Stimulated activated CD8-positive, alpha-beta memory T cell treated with anti-CD3 and anti-CD28 coated beads, Interleukin-15, amount 100 ng/mL, for 24 hours (primary cell): Measurements from ENCODE around the gene CSNK1D.

Experiments
- DNase-seq: peaks from one replicate; pipeline ENCODE4 v3.0.0-alpha.2; 2020; ENCODE audit warnings: low read depth

CSNK1D gene

DNA sequence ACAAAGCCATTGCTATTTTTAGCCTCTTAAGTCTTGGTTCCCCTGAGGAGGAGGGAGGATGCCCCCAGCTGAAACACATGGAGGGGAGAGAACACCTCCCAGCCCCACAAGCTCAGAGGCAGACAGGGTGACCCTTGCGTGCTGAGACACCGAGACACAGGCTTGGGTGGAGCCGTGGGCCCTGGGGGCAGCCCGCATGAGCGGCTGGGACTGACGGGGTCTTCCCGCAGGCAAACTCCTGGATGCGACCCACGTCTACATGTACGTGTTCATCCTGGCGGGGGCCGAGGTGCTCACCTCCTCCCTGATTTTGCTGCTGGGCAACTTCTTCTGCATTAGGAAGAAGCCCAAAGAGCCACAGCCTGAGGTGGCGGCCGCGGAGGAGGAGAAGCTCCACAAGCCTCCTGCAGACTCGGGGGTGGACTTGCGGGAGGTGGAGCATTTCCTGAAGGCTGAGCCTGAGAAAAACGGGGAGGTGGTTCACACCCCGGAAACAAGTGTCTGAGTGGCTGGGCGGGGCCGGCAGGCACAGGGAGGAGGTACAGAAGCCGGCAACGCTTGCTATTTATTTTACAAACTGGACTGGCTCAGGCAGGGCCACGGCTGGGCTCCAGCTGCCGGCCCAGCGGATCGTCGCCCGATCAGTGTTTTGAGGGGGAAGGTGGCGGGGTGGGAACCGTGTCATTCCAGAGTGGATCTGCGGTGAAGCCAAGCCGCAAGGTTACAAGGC lies 34.9 kb downstream of the CSNK1D start:
- no peak for DNase-seq

DNA sequence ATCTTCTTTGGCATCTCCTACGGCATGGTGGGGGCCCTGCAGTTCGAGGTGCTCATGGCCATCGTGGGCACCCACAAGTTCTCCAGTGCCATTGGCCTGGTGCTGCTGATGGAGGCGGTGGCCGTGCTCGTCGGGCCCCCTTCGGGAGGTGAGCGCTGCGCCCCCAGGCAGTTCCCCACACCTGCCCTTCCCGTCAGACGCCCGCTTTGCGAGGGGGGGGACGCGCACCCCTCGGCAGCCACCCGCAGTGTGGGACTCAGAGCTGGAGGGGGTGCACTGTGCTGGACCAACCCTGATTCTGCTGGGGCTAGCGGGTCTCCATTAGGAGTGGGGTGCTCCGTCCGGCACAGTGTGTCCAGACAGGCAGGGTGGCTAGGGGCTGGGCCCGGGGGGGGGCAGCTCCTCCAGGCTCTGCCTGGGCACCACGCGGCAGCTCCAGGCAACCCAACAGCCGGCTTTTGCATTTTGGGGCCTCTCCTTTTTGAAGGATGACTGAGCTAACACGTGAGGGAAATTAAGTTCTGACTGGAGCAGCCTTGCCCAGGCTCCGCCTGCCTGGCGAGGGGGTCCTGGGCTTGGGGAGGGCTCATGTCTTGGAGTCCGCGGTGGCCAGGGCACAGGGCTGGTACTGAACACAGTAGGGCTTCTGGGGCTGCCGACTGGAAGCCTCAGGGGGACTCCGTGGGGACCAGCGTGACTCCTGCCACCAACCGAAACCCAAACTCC lies 35.6 kb downstream of the CSNK1D start:
- DNase-seq = no peak

DNA sequence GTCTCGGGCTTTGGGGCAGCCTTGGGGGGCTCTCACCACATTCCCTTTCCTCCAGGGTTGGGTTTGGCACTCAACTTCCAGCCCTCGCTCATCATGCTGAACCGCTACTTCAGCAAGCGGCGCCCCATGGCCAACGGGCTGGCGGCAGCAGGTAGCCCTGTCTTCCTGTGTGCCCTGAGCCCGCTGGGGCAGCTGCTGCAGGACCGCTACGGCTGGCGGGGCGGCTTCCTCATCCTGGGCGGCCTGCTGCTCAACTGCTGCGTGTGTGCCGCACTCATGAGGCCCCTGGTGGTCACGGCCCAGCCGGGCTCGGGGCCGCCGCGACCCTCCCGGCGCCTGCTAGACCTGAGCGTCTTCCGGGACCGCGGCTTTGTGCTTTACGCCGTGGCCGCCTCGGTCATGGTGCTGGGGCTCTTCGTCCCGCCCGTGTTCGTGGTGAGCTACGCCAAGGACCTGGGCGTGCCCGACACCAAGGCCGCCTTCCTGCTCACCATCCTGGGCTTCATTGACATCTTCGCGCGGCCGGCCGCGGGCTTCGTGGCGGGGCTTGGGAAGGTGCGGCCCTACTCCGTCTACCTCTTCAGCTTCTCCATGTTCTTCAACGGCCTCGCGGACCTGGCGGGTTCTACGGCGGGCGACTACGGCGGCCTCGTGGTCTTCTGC lies 36.3 kb downstream of the CSNK1D start:
- DNase-seq = no peak

DNA sequence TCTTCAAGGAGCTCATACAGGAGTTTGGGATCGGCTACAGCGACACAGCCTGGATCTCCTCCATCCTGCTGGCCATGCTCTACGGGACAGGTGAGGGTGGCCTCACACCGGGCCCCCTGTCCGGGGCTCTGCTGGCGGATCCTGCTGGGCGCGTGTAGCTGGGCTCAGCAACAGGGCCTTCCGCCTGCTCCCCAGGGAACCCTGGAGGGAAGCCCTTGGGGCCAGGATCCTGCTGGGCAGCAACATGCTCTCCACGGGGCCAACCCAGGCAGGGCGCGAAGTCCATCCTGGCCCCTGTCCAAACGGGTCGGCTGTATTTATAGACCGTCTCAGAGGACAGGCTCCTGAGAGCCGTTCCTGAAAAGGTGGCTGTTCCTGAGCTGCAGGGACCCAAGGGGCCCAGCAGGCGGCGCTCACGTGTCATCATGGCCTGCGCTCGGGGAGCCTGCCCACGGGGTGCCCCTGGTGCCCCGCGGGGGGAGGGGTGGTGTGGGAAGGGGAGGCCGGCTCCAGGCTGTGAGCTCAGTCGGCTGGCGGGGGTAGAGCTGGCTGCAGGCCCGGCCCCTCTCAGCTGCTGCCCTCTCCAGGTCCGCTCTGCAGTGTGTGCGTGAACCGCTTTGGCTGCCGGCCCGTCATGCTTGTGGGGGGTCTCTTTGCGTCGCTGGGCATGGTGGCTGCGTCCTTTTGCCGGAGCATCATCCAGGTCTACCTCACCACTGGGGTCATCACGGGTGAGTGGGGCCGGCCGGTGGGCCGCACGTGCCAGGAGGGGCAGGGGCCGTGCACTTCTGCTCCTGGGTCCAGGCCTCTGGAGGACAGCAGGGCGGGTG lies 37.1 kb downstream of the CSNK1D start:
- no peak for DNase-seq

DNA sequence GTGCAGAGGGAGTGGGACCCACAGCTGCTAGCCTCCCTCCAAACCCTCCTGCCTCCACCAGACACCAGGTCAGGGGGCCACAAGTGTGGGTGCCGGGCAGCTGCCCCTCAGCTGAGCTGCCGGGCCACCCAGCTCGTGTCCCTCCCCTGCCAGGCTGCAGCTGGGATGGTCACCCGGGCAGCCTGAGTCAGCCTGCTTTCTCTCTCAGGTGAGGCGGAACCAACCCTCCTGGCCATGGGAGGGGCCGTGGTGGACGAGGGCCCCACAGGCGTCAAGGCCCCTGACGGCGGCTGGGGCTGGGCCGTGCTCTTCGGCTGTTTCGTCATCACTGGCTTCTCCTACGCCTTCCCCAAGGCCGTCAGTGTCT lies 37.7 kb downstream of the CSNK1D start:
- no peak for DNase-seq

DNA sequence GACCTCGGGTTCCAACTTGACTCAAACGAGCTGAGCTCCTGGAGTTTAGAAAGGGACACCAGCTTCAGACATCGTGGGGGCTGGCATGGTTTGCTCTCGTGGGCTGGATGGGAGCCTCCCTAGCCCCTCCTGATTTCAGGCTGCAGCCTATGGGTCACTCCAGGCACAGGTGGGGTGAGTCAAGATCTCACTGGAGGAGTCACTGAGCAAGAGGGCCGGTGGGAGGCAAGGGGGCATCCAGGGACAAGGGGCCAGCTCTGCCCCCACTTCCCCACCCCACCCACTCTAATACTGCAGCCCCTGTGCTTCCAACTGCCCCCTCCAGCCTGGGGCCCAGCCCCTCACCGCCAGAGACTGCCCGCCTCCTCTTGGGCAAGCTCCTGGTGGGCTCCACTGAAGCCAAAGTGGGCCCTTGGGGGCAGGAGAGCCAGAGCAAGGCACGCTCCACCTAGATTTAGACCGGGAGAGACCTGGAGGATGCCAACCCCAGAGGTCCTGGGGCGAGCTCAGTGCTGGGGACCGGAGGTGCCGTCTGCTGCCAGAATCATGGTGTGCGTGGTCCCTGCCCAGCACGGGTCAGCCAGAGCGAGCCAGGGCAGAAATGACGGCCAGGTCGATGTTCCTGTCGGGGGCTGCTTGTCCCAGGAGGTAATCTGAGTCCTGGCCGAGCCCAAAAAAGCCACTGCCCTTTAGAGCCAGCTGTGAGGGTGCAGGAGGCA lies 38.3 kb downstream of the CSNK1D start:
- DNase-seq = no peak

DNA sequence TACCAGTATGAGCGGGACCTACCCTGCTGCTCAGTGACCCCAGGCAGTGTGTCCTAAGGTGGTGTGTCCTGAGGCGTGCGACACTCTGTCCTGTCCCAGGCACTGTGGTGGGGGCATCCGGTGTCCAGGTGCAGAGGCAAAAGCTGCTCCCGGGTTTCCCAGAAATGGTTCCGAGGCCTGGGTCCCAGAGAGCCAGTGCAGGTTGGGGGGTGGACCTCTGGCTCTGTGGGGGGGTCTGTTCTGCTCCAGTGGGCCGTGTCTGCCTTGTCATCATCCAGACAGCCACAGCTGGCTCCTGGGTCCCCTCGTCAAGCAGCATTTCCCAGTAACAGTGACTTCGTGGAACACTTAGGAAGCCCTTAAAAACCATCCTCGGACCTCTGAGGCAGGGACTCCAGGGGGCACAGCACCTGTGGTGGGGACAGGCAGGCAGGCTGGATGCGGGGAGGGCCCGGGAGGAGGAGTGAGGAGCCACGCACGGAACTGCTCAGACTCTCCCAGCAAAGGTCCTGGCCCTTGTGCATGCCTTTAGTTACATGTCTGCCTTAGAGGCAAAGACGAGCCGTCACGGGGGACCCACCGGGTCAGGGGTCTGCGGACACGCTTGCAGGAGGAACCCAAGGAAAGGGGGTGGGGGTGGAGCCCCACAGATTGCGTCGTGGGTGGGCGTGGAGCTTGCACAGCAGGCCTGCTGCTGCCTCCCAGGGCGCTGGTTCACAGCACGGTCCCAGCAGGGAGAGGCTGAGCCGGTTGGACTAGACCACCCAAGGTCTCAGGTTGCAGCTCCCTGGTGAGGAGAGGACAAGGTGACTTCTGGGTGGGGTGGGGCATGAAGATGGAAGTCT lies 39.1 kb downstream of the CSNK1D start:
- no peak for DNase-seq

DNA sequence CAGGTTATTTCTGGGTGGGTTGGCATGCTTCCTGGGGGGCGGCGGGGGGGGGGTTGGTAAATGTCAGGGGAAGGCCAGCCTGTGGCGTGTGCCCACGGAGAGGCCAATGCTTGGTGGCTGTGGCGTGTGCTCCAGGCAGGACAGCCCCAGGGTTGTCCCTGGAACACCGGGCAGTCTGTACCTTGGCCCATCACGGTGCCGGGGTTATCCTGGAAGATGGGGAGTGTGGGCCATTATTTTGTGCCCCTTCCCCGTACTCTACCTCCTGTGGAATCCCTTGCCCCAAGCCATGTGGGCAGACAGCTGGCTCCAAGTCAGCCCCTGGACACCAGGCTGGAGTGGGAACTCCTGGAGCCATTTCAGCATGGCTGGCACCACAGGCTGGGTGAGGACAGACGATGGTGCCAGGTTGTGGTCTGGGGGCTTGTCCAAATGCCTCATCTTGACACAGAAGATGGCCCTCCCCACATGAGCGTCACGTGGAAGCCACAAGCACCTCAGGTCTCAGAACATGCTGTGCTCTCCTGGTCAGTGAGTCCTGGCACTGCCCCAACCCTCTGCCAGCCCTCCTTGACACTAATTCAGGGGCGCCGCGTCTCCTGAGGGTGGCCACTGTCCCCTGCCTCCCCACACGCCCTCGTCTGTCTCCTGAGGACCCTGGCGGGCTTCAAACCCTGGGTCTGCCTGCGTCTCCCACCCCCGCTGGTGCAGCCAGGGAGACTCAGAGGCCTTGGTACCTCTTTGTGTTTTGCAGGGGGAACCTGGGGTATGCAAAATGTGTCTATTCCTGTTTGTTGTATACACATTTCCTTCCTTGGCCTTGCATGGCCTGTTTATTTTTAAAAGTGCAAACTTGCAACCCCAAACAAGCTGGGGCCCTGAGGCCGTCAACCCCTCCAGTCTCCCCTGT lies 40.4 kb downstream of the CSNK1D start:
- DNase-seq = no peak

DNA sequence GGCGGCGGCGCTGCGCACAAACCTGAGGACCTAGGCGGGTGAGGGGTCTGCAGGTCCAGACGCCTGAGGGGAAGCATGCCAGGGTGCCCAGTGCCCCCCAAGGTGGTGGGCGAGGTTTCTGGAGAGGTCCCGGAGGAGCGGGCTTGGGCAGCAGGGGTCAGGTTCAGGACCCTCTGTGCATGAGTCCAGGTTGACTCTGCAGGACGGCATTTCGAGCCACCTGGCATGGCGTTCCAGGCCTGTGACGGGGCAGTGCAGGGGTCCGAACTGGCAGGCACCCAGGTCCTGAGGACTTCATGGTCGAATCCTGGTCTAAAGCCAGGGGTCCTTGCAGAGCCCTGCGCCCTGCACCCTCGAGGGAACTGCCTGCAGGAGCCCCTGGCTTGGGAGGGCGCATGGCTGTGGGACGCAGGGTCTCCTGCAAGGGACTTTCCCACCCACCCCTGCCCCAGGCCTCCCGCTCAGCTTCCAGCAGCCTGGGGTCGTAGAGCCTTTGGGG lies 41.1 kb downstream of the CSNK1D start:
- DNase-seq = no peak

DNA sequence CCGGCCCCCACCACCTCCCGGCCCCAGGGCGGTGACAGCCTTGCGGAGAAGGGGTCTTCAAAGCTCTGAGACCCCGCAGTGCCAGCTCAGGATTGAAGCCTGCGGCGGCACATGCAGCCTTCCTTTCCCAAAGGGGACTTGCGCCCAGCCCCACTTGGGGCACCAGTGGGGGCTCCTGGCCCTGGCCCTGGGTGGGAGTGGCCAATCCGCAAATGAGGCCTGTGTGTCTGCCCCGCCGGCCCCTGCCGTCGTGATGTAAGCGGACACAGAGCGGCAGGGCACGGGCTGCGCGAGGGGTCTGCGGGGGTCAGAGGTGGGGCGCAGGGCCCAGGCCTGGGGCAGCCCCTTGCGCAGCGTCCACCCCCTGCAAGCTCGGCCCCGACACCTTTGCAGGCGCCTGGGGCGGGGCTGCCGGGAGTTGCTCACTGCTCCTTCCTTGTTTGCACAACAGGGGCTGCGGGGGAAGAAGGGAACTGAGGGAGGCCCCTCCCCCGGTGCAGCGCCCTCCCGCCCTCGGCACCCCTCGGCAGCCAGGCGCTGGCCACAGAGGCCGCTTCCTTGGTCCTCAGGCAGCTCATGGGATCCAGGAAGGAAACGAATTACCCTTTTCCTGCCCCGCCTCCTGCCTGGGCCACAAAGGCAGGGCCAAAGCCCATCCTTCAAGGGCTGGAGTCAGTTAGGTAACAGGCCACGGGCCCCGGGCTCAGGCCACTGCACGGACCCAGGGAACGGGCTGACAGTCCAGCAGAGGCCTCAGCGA lies 41.8 kb downstream of the CSNK1D start:
- no peak for DNase-seq

DNA sequence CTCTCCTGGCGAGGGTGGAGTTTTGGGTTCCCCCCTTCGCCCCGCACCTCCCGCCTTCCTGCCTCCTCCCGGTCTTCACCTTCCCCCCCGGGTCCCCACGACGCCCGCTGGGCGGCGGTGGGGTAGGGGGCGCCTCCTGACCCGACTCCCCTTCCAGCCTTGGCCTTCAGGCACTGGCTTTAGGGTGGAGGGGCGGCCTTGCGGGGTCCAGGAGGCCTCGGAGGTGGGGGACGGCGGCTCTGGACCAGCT lies 42.3 kb downstream of the CSNK1D start:
- DNase-seq = no peak

DNA sequence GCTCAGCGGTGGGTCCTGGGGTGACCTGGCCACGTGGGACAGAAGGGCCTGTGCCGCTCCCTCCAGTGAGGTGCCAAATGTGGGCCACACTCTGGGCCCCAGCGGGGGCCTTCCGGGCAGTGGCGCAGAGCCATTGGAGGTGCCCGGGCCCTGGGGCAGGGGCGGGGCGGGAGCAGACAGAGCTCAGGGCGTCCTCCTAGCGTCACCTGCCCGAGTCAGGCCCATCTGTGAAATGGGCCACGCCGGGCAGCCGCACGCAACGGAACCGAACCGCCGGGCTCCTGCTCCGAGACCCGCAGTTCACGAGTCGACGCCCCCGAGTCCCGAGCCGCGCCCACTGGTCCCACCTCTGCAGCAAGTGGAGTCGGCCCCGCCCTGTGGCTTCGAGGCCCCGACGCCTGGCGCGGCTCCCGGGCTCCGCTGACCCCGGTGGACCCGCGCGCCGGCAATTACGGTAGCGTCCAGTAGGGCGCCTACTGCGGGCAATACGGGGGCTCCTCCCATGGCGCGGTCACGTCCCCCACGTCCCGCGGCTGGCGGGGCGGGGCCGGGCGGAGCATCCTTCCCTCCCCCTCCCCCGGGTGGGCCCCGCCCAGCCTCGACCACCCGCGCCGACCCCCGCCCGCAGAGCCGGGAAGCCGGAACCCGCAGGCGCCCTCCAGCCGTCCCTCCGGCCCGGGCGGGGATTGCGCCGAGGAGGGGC lies 42.7 kb downstream of the CSNK1D start:
- DNase-seq = no peak

DNA sequence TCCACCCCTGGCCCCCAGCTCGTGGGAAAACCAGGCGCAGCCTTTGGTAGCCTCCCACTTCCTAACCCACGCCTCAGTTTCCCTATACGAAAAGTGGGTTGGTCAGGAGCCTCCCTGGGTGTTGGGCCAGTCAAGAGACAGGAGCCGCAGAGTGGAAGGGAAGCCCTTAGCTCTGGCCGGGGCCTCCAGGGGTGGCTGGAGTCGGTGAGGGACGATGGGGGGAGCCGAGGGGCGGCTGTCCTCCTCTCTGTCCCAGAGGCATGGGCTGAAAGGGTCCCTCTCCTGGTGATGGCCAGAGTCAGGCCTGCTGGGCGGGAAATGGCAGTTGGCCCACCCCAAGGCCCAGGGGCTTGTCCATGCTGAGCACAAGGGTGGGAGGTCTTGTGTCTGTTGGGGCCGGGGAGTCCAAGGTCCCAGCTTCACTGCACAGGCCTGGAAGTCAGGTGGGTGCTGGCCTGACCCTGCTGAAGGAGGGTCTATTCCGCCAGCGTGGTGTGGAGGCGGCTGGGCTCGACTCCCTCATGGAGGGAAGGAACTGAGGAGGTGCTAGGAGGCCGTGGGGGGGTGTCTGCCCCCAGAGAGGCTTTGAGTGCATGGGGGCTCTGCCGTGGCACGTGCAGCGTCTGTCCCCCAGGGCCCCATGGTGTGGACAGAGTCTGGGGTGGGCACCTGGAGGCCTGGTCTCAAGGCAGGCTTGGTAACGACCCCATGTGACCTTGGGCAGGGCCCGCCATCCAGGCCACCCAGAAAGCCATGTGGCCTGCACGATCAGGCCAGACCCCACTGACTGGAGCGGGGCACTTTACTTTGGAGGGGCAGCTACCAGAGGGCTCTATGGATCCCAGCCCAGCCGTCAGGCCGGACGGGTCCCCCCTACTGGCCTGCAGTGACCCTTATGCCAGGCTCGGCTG lies 43.5 kb downstream of the CSNK1D start:
- no peak for DNase-seq

DNA sequence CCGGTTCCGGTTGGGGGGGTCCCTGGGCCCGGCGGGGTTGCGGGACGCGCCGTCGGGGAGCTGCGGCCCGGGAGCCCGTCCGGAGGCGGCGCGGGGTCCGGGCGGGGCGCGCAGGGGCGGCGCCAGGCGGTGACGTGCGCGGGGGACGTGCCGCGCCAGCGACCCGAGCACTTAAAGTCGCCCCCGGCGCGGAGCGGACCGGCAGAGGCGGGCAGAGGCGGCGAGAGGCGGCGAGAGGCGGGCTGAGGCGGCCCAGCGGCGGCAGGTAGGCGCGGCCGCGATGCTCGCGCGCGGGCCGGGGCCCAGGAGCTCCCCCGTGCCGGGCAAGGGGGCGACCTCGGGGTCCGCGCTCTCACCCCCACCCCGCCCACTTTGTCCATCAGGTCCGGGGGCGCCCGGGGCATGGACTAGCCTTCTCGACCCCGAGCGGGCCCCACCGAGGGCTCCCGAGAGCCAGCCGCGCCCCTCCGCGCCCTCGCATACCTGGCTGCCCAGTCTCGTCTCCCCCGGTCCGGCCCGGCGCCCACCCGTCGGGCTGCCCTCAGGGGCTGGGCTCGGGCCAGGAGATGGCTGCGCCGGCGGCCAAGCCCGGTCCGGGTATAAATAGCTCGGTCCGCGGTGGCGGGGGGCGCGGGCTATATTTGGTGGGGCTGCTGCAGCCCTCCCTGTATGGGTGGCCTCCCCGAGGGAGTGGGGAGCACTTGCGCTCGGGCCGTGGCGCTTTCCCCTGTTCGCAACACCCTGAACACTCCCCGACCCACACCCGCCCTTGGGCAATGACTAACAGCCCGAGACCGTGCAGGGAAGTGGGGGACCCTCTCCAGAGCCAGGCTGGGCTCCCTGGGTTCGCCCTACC lies 44.4 kb downstream of the CSNK1D start, which contains the start of gene SLC16A3:
TSS of gene SLC16A3 (plus strand) at position 201 of the 856 bp plus-strand sequence. CDS start 6,967 bp downstream, outside the sequence.
- no peak for DNase-seq

DNA sequence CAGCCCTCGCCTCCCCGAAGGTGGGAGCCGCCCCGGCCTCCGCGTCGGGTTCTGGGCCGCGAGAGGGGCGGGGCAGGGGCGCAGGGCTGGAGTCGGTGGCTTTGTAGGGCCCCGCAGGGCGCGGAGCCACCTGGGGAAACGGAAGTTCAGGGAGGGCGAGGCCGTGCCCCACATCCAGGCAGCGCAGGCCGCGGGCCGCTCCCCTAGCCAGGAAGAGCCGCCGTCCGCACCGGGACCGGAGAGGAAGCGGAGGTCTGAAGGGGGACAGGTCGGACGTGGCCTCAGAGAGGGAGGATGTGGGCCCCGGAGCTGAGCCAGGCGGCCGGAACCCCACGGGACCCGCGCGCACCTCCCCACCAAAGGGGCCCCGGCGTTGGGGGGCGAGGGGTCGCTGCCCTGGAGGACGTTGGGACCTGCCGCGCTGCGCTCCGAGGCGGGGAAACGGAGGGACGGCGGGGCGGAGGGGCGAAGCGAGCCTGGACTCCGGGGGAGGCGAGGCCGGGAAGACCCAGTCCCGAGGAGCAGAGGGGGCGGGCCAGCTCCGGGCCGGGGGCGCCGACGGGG lies 45.1 kb downstream of the CSNK1D start:
- DNase-seq = no peak
